ENCODE results near the gene POU2AF2.
A peak's percentile ranks its signal among the peaks of the same experiment; 100 is the strongest.
"Not testable (repeated sequence)": the region's sequence is repeated elsewhere in the genome, so short reads cannot be mapped to it uniquely, and the experiment has no call there.

Gene POU2AF2, protein sequence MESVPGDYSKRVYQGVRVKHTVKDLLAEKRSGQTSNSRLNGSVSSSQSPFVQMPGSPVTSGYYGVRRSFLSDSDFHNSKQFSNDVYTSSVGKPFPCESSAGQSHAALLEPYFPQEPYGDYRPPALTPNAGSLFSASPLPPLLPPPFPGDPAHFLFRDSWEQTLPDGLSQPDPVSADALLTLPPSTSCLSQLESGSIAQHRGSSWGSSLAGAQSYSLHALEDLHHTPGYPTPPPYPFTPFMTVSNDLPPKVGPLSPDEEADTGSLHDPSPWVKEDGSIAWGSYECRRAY

DNA sequence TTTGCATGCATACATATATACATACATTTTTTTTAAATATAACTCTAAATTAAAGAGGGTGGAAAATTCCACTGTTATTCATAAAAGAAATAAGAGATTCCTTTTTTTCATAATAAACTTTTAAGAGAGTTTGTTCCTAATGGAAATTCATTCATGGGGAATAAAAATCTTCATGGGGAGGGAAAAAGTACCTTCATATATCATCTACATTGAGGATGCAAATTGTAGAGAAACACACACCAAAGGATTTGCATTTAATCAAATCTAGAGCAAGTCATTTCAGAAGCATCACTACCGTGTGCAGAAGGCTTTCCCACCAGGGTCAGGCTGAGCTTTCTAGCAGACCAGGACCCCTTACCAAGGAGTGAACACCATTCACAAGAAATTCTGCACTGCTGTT, at the start of gene POU2AF2:
TSS of gene POU2AF2 (plus strand) at position 301 of the 400 bp plus-strand sequence. CDS start 129 bp downstream, outside the sequence.
- DNase-seq = no peak

DNA sequence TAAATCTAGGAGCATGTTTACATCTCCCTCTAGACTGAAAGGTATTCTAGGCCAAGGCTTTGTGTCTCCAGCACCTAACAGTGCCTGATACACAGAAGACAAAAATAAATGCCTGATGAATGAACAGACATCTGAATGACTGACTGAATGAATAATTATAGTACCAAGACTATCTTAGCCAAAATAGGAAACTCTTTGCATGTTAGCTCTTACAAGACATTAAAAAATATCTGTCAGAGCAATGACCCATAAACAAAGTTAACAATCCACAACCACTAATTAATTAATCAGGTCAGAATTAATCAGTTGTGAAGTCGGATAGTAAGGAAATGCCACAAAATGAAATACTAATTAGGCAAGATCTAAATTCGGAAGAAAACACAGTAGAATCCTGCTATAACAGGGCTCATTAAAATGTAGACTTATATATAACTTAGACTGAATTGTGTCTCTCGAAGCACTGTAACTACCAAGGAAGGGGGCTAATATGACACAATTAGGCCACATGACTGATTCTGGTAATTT, 45.5 kb upstream of the POU2AF2 start:
- no peak for DNase-seq

DNA sequence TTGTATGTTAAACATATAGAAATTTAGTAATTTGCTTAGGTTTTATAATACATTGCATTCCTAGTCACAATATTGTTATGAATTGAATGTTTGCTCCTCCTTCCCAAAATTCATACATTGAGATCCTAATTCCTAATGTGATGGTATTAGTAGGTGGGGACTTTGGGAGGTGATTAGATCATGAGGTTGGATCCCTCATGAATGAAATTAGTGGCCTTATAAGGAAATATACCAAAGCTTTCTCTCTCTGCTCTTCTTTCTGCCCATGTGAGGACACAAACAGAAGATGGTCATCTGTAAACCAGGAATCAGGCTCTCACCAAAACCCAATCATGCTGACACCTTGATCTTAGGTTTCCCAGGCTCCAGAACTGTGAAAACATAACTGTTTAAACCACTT, 41.3 kb upstream of the POU2AF2 start:
- DNase-seq = no peak

DNA sequence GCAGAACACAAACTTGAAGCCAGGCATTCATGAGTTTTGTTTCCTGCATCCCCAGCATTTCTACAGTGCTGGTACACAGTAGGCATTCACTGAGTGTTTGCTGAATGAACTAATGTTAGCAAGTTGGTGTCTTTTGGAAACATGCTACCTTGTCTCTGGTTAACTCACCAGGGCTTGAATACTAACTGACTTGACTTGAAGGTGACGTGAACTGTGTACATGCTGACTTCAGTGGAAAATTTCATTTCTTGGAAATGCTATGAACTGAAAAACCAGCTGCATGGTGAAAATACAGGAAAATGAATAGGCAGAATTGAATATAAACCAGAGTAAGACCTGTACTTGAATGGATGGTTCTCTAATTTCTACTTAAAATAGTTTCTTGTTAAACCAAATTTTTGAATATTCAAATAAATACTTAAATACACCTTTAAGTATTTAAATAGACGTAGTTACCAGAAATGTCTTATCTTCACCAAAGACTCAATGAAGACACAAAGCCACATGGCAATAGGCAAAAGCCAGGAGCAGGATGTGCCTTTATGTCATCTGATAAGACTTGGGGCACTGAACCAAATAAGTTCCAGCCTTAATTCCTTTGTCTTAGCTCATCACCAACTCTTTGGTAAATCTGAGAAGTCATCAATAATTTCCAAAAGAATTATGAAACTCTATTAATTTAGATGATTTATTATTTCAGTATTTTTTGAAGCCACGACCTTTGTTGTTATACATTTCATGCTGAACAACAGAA, 39.7 kb upstream of the POU2AF2 start:
- peak; percentile 29 for DNase-seq

DNA sequence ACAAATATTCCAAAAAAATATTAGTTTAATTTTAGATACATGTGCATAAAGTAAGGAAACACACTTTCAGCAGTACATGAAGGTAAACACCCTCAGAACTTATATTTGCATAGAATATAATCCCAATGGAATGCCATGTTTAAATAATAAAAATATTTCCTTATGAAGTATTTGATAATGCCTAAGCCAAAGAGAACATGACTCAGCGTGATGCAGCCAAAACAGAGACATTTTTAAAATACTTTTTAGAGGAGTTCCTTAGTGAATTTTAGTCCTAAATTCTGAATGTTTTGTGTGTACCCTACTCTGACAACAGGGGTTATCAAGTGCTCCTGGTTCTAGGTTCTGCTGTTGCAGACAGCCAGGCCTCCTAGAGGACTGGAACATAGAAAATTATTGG, 39.1 kb upstream of the POU2AF2 start:
- DNase-seq = no peak

DNA sequence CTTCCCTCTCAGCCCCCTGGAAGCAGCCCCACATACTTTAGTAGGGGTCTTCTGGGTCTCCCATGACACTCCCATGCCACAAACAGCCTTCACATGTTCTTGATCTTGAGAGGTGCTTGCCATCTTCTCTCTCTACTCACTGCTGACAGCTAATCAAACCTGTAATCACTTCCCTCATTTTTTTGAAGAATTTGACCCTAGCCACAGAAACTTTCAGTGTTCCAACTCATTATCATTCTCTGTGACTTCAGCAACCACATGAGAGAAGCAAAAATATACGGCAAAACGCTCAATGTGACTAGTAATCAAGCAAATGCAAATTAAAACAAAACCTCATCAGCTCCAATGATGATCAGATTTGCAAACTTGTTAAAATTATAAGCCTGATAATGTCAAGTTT, 38.3 kb upstream of the POU2AF2 start:
- DNase-seq = no peak

DNA sequence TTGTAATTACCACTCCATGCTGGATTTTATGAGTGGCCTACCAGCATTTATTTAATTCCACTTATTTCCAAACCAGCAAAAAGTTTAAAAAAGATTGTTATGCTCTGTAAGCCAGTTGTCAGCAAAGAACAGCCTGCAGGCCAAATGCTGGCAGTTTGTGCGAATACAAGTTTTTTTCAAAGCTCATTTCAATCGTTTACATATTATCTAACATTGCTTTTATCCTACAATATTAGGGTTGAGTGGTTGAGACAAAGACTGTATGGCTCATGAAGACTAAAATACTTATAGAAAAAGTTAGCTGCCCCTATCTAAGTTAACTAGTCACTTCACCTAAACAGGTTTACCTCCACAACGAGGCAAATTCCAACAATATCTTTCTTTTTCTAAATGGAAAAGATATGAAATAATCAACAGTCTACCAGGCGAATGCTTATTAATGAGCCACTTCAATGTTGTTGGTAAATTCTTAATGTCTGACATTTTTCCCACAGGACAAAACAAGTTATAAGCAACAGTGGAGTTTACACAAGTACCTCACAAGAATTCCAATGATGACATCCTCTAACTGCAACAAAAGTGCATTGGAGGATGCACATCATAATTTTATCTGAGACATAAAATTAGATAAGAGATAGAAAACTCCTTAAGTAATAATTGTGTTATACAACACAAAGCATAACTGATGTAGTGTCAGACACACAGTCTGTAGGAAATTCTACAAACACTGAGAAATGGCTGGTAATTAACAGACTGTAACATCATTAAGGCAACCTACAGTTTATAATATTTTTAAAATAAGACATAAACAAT, 35.8 kb upstream of the POU2AF2 start:
- no peak for DNase-seq

DNA sequence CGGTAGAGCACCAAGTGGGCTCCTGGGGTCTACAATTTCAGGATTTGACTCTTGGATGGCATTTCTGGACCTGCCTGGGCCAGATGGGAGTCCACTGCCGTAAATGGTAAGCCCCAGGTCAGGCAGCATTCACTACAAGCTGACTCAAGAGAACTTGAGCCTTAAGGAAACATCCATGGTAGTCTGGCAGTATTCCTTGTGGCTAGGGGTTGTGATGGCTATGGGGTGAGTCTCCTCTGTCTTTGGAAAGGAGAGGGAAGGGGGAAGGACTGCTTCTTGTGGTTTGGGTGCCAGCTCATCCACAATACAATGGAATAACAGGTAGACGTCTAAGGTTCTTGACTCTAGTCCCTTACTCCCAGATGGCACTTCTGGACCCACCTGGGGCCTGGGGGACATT, 32.3 kb upstream of the POU2AF2 start:
- no peak for DNase-seq

DNA sequence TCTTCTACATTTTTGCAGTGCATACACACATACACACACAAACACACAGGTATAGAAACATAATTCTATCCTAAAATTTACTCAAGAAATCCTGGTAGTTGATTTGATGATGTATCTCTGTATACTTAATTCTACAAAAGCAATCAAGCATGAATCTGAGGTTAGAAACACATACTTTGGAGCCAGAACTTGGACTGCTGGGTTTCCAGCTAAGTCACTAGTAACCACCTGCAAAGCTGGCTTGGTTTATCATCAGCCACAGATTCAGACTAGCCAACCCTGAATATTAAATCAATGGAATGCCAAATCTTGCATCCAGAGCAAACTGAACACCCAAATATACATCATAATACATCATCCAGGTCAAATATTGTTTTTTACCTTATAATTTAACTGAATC, 24.8 kb upstream of the POU2AF2 start:
- DNase-seq = no peak

DNA sequence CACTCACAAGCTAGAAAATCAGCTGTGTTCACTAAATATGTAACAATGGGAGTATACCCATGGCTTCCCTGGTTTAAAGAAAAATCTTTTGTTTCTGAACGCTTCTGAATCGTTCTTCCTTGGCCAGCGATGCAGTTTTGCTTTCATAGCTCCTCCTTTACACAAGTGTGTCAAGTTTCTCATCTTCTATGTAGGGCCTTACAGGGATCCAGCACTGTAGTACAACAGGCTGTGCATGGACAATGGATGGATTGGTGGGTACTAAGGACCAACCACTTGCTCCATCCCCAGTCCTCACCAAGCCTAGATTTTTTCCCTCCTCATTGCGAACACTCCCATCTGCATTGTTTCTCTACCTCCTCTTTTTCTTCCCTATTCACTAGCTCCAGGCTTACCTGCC, 24.3 kb upstream of the POU2AF2 start:
- no peak for DNase-seq

DNA sequence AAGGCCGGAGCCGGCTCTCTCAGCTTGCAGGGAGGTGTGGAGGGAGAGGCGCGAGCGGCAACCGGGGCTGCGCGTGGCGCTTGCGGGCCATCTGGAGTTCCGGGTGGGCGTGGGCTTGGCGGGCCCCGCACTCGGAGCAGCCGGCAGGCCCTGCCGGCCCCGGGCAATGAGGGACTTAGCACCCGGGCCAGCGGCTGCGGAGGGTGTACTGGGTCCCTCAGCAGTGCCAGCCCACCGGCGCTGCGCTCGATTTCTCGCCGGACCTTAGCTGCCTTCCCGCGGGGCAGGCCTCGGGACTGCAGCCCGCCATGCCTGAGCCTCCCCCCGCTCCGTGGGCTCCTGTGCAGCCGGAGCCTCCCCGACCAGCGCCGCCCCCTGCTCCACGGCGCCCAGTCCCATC, 23.6 kb upstream of the POU2AF2 start:
- not testable (repeated sequence) for DNase-seq

DNA sequence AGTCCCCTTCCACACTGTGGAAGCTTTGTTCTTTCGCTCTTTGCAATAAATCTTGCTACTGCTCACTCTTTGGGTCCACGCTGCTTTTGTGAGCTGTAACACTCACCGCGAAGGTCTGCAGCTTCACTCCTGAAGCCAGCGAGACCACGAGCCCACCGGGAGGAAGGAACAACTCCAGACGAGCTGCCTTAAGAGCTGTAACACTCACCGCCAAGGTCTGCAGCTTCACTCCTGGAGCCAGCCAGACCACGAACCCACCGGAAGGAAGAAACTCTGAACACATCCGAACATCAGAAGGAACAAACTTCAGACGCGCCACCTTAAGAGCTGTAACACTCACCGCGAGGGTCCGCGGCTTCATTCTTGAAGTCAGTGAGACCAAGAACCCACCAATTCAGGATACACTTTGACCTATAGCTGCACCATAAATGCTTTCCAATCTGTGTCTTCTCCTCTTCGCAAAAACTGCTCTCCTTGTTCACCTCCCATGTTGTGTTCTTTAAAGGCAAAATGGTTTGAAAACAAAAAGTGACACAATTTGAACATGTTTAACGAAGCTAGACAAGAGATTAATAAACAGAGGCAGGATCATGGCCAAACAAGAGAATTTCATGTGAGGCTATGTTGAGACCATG, 22.6 kb upstream of the POU2AF2 start:
- DNase-seq = peak; percentile 15

DNA sequence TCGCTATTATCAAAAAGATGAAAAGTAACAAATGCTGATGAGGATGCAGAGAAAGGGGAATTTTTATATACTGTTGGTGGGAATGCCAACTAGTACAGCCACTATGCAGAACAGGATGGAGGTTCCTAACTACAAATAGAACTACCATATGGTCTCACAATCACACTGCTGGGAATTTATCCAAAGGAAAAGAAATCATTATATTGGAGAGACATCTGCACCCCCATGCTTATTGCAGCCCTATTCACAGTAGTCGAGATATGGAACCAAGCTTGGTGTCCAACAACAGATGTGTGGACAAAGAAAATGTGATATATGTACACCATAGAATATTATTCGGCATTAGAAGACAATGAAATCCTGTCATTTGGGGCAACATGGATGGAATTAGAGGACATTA, 19.6 kb upstream of the POU2AF2 start:
- DNase-seq = no peak

DNA sequence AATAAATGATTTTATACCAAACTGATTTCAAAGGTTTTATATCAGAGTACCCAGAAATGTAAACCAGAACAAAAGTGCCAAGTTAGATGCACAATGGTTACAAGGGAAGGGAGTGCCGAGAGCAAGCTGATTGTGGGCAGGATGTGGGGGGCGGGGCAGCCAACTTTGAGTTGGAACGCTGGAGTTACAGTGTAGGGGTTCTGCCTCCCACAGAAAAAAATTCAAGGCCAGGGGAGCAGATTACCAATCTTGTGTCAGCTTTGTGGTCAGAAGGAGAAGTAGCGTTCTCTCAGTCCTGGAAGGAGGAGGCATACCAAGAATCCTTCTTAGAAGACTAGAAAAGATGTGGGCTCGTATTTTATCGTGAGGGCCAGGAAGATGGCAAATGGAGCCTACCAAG, 15.9 kb upstream of the POU2AF2 start:
- DNase-seq = peak; percentile 9

DNA sequence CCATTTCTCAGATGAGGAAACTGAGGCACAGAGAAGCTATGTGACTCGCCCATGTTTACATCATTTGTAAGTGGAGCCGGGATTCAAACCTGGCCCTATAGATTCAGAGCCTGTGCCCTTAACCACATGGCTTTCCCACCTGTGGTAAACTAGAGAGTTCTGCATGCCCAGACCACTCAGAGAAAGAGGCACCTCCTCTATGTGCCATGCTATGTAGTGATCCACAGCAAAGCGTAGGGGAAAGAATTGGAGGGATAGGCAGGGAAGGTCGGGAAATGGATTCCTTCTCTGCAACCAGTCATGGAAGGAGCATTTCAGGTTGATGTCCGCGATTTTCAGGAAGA, 15.4 kb upstream of the POU2AF2 start:
- DNase-seq = no peak

DNA sequence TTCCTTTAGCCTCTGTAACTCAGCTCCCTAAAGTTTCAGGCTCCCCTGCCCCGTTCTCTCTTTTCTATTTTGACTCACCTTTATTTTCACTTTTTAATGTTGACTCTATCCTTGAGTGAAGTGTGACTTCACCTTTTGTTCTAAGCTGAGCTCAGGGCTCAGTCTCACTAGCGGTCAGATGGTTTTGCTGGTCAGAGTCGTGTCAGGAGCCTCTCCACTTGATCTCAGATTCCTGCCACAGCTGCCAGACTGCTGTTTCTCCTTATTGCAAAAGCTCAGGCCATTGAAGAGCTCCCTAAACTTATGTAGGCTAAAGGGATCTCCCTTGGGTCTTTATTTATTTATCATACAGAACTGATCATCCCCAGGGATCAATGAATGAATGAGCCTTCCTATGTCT, 13.7 kb upstream of the POU2AF2 start:
- no peak for DNase-seq

DNA sequence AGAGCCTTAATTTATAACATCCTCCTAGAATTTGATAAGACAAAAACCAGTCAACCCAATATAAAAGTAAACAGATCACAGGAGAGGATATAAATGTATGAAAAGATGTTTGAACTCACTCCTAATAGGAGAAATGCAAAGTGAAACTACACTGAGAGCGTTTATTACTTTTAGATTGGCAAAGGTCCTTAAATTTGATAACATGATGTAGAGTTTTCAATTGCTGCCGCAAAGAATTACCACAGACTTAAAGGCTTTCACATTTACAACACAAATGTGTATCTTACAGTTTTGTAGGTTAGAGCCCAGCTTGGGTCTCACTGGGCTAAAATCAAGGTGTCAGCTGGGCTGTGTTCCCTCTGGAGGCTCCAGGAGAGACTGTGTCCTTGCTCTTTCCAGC, 9.1 kb upstream of the POU2AF2 start:
- no peak for DNase-seq

DNA sequence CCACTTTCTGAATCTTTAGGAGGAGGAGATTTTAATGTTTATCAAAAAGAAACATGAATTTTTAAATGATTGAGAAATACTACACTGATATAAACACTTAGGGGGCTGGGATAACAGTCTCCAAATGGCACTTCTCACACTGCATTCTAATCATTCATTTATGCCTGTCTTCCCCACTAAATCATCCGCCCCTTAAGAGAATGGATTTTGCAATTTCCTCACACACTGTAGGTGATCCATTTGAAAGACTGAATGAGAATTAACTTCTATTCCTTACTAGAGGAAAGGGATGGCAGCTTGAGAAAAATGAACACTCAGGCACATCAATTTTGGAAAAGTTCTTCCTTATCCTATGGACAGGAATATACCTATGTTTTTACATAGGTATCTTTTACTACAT, 7.6 kb upstream of the POU2AF2 start:
- DNase-seq = no peak

DNA sequence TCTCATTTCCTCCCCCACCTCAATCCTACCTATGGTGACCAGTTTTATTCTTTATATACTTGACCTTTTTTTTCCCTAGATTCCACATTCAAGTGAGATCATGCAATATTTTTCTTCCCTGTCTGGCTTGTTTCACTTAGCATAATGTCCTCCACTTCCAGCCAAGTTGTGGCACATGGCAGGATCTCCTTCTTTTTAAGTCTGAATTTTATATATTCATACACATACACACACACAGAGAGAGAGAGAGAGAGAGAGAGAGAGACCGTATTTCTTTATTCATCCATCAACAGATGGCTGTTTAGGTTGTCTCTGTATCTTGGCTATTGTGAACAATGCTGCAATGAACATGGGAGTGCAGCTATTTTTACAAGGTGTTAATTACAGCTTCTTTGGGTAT, 1.4 kb downstream of the POU2AF2 start:
- DNase-seq = no peak

DNA sequence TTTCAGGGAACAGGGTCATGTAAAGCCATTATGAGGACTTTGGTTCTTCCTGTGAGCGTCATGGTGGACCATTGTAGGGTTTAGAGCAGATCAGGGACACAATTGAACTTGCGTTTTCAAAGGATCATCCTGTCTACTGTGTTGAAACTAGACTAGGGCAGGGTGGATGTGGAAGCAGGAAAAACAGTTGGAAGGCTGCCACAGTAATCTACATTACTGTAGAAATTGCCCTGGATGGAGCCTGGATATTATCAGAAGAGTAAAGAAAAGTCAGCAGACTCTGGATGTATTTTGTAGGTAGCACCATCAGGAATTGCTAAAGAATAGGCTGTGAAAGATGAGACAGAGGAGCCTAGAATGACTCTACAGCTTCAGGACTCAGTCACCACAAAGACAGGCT, 5.4 kb downstream of the POU2AF2 start:
- no peak for DNase-seq

DNA sequence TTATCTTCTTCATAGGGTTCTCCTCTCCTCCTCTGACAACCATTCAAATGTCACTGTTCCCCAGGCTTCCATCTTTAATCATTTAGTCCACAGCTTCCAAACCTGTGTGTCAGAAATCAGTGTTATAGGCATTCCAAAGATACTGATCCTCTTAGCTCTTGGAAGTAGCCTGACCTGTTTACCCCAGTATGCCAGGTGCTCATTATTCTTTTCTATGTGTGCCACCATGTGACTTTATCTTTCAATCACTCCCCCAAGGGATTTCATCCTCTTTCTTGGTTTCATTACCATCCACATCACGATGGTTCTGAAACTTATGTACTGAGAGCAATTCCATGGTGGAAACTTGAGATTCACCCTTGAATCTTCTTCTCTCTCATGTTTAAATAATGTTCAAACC, 7.6 kb downstream of the POU2AF2 start:
- DNase-seq = no peak

DNA sequence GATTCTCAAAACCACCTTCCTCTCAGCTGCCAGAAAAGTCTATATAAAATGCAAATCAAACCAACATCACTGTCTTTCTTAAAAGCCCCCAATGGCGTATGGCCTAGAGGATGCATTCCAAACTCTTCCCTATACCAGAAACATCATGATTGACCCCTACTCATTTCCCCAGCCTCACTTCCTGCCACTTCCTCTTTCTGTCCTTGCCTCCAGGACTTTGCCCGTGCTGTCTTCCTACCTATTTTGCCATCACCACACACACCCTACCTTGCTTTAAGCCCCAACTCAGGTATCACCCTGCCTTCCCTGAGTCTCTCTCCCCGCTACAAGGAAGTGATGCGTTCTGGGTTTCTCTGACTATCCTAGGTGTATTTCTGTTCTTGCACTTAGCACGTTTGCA, 8.1 kb downstream of the POU2AF2 start:
- DNase-seq = no peak

DNA sequence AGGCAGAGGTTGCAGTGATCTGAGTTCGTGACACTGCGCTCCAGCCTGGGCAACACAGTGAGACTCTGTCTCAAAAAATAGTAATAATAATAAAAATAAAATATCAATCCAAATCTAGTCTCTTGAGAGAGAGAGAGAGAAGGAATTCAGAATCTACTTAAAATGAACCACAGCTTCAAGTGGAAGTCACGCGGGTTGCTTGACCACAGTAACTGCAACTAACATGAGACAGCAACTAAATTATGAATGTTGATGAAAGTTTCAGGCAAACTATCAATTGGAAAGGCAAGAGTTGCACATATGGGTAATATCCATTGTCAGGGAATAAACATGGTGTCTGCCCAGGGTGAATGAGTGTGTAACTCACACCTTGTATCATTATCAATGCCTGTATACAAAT, 12.5 kb downstream of the POU2AF2 start:
- no peak for DNase-seq
